ENCODE data around the gene CD79B. TPM values are rescaled to one million over a fixed set of nuclear protein-coding genes. Genes with fewer than 3 reads are reported as not detected.

Gene CD79B
- total RNA-seq, 2 donors from 2014 or later: 0.35 to 0.44 TPM

DNA sequence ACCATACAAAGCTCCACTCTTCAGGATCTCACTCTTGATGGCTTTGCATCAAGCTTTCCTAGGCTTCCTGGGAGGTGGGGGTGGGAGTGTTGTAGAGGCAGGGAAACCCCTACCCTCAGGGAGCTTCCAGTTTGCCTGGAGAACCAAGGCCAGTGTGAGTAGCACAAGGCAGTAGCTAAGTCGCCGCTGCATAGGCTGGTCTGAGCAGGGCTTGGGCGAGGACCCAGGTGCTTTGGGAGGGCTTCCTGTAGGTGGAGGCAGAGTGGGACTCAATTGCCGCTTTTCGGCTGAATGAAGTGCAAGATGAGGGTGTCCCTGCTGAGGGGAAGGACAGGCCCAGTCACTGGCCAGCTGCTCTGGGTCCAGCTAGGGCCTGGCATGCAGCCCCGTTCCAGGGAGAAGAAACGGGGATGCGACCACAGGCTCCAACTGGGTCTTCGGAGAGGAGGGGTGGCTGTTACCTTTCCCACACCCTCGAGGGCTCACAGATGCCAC is 3.9 kb downstream of the CD79B start:
- Mint-ChIP-seq H3K9me3 (no peaks in the 10 kb centered on the region), H3K4me3 (no peak overlapping the region), H3K27ac (no peak overlapping the region), H3K36me3 (ENCODE audit: low read depth) (no peaks in the 10 kb centered on the region), H3K27me3 (ENCODE audit: insufficient read depth) (no peaks in the 10 kb centered on the region), H3K4me1 (no peaks in the 10 kb centered on the region)
- H3K27ac ChIP-seq (ENCODE audit: low read depth, low read length): no peak overlapping the region
- no peak overlapping the region for H3K4me3 ChIP-seq (ENCODE audit: low read length)
- no peaks in the 10 kb centered on the region for H3K27me3 ChIP-seq (ENCODE audit: control insufficient read depth, insufficient read depth, low read length, poor library complexity, severe bottlenecking)
- no peak overlapping the region for H3K9ac ChIP-seq (ENCODE audit: extremely low read depth, low read length, poor library complexity, severe bottlenecking)
- no peaks in the 10 kb centered on the region for H3K4me1 ChIP-seq (ENCODE audit: control insufficient read depth, insufficient read depth, low read length)
- no peak for DNase-seq
- H3K36me3 ChIP-seq (ENCODE audit: control insufficient read depth, insufficient read depth, low read length): no peaks in the 10 kb centered on the region
- no peaks in the 10 kb centered on the region for H3K9me3 ChIP-seq (ENCODE audit: control insufficient read depth, low read length)
- 67 to 85% methylated on average over 3 to 10 of the region's 10 CpGs for WGBS, 2 experiments (ENCODE audit: insufficient coverage in 1 of 2, insufficient read length in 1 of 2)
- no peak for TF ChIP-seq CTCF (conservative IDR thresholded peaks at IDR 0.05)

DNA sequence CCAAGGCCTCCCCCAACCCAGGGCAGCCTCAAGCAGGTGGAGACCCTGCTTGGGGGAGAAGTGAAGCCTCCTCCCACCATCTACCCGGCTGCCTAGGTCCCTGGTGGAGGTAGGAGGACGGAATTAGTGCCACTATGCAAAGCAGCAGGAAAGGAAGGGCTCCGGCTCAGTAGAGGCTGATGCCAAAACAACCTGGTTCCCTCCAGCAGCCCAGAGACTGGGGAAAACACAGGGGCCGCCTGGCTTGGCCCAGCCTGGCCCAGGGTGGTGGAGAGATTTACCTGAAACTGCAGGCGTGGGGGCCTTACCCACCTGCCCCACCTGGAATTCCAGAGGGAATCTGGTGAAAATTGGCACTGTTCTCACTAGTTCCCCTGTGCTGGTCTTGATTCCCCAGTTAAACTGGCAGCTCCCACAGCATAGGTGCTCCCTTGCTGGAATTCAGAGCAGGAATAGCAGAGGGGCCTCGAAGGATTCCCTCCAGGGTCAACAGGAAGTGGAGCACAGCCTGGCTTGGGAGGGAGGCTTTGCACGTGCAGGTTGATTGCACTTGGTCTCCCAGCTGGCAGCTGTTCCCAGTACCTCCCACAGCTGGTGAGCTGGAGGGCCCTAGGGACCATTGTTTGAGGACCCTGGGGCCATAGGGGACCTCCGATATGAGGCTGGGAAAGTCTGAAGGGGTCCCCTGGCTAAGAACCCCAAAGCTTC is 4.5 kb downstream of the CD79B start:
- H3K36me3 ChIP-seq (ENCODE audit: control insufficient read depth, insufficient read depth, low read length): no peaks in the 10 kb centered on the region
- H3K4me1 Mint-ChIP-seq: no peaks in the 10 kb centered on the region
- H3K9me3 Mint-ChIP-seq: no peaks in the 10 kb centered on the region
- TF ChIP-seq CTCF (conservative IDR thresholded peaks at IDR 0.05): no peak
- no peak overlapping the region for H3K4me3 Mint-ChIP-seq
- H3K27ac Mint-ChIP-seq: no peak overlapping the region
- no peaks in the 10 kb centered on the region for H3K36me3 Mint-ChIP-seq (ENCODE audit: low read depth)
- H3K4me1 ChIP-seq (ENCODE audit: control insufficient read depth, insufficient read depth, low read length): no peaks in the 10 kb centered on the region
- no peak overlapping the region for H3K4me3 ChIP-seq (ENCODE audit: low read length)
- DNase-seq: no peak
- no peaks in the 10 kb centered on the region for H3K27me3 ChIP-seq (ENCODE audit: control insufficient read depth, insufficient read depth, low read length, poor library complexity, severe bottlenecking)
- H3K9me3 ChIP-seq (ENCODE audit: control insufficient read depth, low read length): no peaks in the 10 kb centered on the region
- no peak overlapping the region for H3K9ac ChIP-seq (ENCODE audit: extremely low read depth, low read length, poor library complexity, severe bottlenecking)
- no peak overlapping the region for H3K27ac ChIP-seq (ENCODE audit: low read depth, low read length)
- H3K27me3 Mint-ChIP-seq (ENCODE audit: insufficient read depth): no peaks in the 10 kb centered on the region
- WGBS, 2 experiments (ENCODE audit: insufficient coverage in 1 of 2, insufficient read length in 1 of 2): 79 to 87% methylated on average over 4 to 7 of the region's 8 CpGs

DNA sequence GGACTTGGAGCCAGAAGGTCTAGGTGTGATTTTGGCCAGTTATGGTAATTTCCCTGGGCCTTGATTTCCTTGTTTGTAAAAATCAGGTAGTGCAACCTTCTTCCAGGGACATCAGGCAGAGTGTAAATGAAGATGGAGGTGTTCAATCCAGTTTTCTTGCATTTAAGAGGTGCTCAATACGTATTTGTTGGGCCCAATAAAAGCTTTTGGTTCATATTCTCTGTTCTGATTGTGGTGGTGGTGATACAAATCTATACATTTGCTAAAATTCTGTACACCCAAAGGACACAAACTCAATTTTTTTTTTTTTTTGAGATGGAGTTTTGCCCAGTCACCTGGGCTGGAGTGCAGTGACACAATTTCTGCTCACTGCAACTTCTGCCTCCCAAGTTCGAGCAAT is 6.0 kb downstream of the CD79B start:
- TF ChIP-seq CTCF (conservative IDR thresholded peaks at IDR 0.05): no peak

More for the DNA sequence above, 6.0 kb downstream of the CD79B start:
- WGBS, 2 experiments (ENCODE audit: insufficient coverage in 1 of 2, insufficient read length in 1 of 2): 88 to 90% methylated on average over 1 to 2 of the region's 2 CpGs
- Histone ChIP-seq H3K27me3 (ENCODE audit: control insufficient read depth, insufficient read depth, low read length, poor library complexity, severe bottlenecking) (no peaks in the 10 kb centered on the region), H3K27ac (ENCODE audit: low read depth, low read length) (no peak overlapping the region), H3K36me3 (ENCODE audit: control insufficient read depth, insufficient read depth, low read length) (no peaks in the 10 kb centered on the region), H3K4me3 (ENCODE audit: low read length) (no peak overlapping the region), H3K4me1 (ENCODE audit: control insufficient read depth, insufficient read depth, low read length) (no peaks in the 10 kb centered on the region), H3K9me3 (ENCODE audit: control insufficient read depth, low read length) (no peaks in the 10 kb centered on the region), H3K9ac (ENCODE audit: extremely low read depth, low read length, poor library complexity, severe bottlenecking) (no peak overlapping the region)
- no peaks in the 10 kb centered on the region for H3K27me3 Mint-ChIP-seq (ENCODE audit: insufficient read depth)
- H3K27ac Mint-ChIP-seq: no peak overlapping the region
- no peaks in the 10 kb centered on the region for H3K9me3 Mint-ChIP-seq
- DNase-seq: no peak
- no peak overlapping the region for H3K4me3 Mint-ChIP-seq
- no peaks in the 10 kb centered on the region for H3K4me1 Mint-ChIP-seq
- no peaks in the 10 kb centered on the region for H3K36me3 Mint-ChIP-seq (ENCODE audit: low read depth)
